Testis (tissue), 3 donors: Measurements from ENCODE around the gene NUDC. TPM values are rescaled to one million over a fixed set of nuclear protein-coding genes. Genes with fewer than 3 reads are reported as not detected.
A peak's percentile ranks its signal among the peaks of the same experiment; 100 is the strongest.

ENCODE experiments used
- DNase-seq: peaks from one replicate; pipeline ENCODE4 v3.0.0-alpha.2; 2019
- H3K27ac ChIP-seq, 2 donors: fragments of 200-600 bp; sonication (generic); one replicate each; pipeline ENCODE4 v1.5.1; 2019
- H3K27me3 ChIP-seq: fragments of 200-600 bp; sonication (generic); one replicate; pipeline ENCODE4 v1.5.1; 2019
- H3K36me3 ChIP-seq: fragments of 200-600 bp; sonication (generic); one replicate; pipeline ENCODE4 v1.5.1; 2017; ENCODE audit warnings: low read depth; ENCODE audit errors: missing control alignments
- H3K4me1 ChIP-seq: fragments of 200-600 bp; sonication (generic); one replicate; pipeline ENCODE4 v1.5.1; 2019
- H3K4me3 ChIP-seq, 2 donors: fragments of 200-600 bp; sonication (generic); one replicate each; pipeline ENCODE4 v1.5.1; 2017 to 2019
- H3K9me3 ChIP-seq: fragments of 200-600 bp; sonication (generic); one replicate; pipeline ENCODE4 v1.5.1; 2017
- POLR2A ChIP-seq: fragments of 450-650 bp; IDR thresholded peaks from one replicate; pipeline ENCODE4 v1.6.1; 2017; ENCODE audit warnings: antibody characterized with exemption, mild to moderate bottlenecking, moderate library complexity
- WGBS, 2 donors: methylation state at CpG; one replicate each; pipeline ENCODE4 v1.1.5; 2018; 5-methylcytosine and 5-hydroxymethylcytosine counted together
- intact Hi-C: fragments of 100-400 bp; cut with DNase I; formaldehyde crosslinking; loops from one replicate; pipeline ENCODE4 v1.15.1; 2023; ENCODE audit warnings: low total_unique reads
- polyA plus RNA-seq: library from polyadenylated mRNA; stranded (reverse); fragments of 350-450 nt; fragmentation: Illumina TruSeq; extraction: RNeasy Lipid Tissue Mini Kit (QIAGEN cat#74804); gene quantifications from one replicate; pipeline ENCODE4 v1.2.3, GENCODE V29; 2014; ENCODE audit warnings: low read depth, low replicate concordance; ENCODE audit not compliant: insufficient read depth
- total RNA-seq, 2 donors: library from RNA; depleted of rRNA; stranded (reverse); fragments of >200 nt; gene quantifications; one replicate each; pipeline ENCODE4 v1.2.3, GENCODE V29; 2016
- TF ChIP-seq, protein P1 (sequence below), 3 experiments: fragments of 450-650 bp in 2 of 3; fragments of 200-600 bp in 1 of 3; sonication (generic) in 1 of 3; IDR thresholded peaks; one replicate each; pipeline ENCODE4 v1.5.1; 2016 to 2019; ENCODE audit warnings: antibody characterized with exemption in 3 of 3, mild to moderate bottlenecking in 2 of 3, moderate library complexity in 1 of 3

Gene NUDC
- total and polyA plus RNA-seq, 3 donors from 2014 or later: 78.9 to 153 (median 95.0) TPM

DNA sequence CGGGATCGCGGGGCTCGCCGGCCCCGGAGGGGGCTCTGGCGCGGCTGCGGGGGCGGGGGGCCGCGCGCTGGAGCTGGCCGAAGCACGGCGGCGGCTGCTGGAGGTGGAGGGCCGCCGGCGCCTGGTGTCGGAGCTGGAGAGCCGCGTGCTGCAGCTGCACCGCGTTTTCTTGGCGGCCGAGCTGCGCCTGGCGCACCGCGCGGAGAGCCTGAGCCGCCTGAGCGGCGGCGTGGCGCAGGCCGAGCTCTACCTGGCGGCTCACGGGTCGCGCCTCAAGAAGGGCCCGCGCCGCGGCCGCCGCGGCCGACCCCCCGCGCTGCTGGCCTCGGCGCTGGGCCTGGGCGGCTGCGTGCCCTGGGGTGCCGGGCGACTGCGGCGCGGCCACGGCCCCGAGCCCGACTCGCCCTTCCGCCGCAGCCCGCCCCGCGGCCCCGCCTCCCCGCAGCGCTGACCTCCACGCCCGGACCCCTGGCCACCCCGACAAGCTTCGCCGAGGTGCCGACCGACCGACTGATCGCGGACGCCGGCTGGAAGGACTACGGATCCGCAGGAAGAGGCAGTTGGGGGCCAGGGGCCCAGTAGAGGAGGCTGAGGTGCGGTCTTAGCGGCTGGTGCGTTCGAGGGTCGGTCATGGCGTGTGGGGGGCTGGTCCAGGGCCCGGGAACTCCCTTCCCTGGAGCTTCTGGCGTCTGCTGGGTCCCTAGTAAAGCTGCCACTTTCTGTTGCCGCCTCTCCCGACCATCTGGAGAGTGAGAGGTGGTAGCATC lies 72.7 kb downstream of the NUDC start:
- DNase-seq: no peak
- Histone ChIP-seq H3K27me3 (no peaks in the 10 kb centered on the region), H3K4me3 (peak overlapping the region; percentile 61 to 71), H3K4me1 (peaks cover 26% of the 10 kb centered on the region), H3K9me3 (no peaks in the 10 kb centered on the region), H3K27ac (peak overlapping the region in 1 of 2 donors; percentile 24), H3K36me3 (no peaks in the 10 kb centered on the region)
- no peak for TF ChIP-seq POLR2A
- TF ChIP-seq, protein P1, sequence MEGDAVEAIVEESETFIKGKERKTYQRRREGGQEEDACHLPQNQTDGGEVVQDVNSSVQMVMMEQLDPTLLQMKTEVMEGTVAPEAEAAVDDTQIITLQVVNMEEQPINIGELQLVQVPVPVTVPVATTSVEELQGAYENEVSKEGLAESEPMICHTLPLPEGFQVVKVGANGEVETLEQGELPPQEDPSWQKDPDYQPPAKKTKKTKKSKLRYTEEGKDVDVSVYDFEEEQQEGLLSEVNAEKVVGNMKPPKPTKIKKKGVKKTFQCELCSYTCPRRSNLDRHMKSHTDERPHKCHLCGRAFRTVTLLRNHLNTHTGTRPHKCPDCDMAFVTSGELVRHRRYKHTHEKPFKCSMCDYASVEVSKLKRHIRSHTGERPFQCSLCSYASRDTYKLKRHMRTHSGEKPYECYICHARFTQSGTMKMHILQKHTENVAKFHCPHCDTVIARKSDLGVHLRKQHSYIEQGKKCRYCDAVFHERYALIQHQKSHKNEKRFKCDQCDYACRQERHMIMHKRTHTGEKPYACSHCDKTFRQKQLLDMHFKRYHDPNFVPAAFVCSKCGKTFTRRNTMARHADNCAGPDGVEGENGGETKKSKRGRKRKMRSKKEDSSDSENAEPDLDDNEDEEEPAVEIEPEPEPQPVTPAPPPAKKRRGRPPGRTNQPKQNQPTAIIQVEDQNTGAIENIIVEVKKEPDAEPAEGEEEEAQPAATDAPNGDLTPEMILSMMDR (IDR thresholded peaks at IDR 0.05): no peak
- 3 to 50% methylated on average over 2 to 31 of the region's 97 CpGs for WGBS, 2 donors
- intact Hi-C loops: loop anchor here (10.0 kb wide), 1 partner anchor 101 kb away; no protein-coding TSS in a partner anchor

DNA sequence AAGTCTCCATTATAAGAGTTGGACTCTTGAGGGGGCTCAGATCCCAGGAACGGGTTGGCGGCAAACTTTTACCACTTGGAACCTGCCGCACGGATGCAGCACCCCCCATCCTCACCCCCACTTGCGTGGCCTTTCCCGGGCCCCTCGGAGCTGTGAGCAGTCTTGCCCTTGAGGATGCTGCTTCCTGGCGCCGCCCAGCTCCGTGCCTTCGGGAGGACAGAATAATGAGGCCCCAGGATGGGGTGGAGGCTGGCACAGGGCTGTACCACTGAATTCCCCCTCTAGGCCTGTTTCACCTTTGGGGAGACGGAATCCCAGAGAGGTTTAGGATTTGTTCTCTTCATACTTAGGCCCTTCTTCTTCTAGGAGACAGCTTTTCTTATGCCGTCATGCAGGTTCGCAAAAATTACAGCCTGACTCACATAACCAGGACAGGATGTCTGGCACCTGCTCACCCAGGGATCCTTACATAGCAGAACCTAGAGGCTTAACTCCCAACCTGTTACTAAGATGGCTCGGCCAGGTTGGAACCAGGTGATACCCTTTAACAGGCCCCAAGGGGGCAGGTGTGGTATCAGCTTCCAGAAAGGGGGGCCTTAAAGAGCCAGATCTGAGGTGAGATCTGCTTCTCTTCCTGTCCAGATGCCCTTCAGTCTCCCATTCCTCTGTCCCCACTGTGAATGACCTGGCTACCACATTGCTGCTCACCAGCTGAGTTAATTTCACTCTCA lies 73.4 kb downstream of the NUDC start:
- H3K4me1 ChIP-seq: peaks cover 34% of the 10 kb centered on the region
- no peak for TF ChIP-seq POLR2A
- TF ChIP-seq, protein P1 (IDR thresholded peaks at IDR 0.05): no peak
- H3K9me3 ChIP-seq: no peaks in the 10 kb centered on the region
- DNase-seq: no peak
- intact Hi-C loops: loop anchor here (10.0 kb wide), 1 partner anchor 100 kb away; no protein-coding TSS in a partner anchor
- H3K27ac ChIP-seq: no peak overlapping the region
- WGBS, 2 donors: 49% methylated on average over 11 to 15 of the region's 15 CpGs
- no peaks in the 10 kb centered on the region for H3K27me3 ChIP-seq
- no peaks in the 10 kb centered on the region for H3K36me3 ChIP-seq
- peak overlapping the region; percentile 50 to 61 for H3K4me3 ChIP-seq

DNA sequence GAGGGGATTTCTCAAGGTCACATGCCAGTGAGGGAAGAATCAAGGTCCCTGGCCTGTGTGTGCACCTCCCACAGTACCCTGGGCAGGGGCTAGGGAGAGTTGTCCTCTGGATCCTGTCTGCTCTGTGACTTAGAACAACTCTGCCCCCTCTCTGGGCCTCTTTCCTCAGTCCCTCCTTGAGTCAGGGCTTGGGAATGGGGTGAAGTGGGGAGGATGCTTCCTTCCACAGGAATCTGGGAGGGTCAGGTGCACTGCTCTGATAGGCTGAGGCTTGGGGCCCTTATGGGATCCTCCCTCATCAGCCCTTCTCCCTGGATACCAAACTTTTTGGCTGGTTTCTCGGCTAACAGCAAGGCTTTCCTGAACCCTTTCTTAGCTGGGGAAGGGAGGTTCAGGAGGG lies 74.5 kb downstream of the NUDC start:
- 65 to 71% methylated on average over 1 of the region's 1 CpG for WGBS, 2 donors
- intact Hi-C loops: loop anchor here (10.0 kb wide), 1 partner anchor 99 kb away; no protein-coding TSS in a partner anchor
- H3K4me3 ChIP-seq: no peak overlapping the region

More for the DNA sequence above, 74.5 kb downstream of the NUDC start:
- no peaks in the 10 kb centered on the region for H3K36me3 ChIP-seq
- TF ChIP-seq, protein P1 (IDR thresholded peaks at IDR 0.05): no peak
- no peak for TF ChIP-seq POLR2A
- H3K27me3 ChIP-seq: no peaks in the 10 kb centered on the region
- no peak overlapping the region for H3K27ac ChIP-seq
- peaks cover 35% of the 10 kb centered on the region for H3K4me1 ChIP-seq
- H3K9me3 ChIP-seq: no peaks in the 10 kb centered on the region
- DNase-seq: no peak

Other genes with a start within 250 kb of the NUDC start
- 100 to 1,000 TPM; 106 to 119 TPM for gene ARID1A, start 225.7 kb upstream of the NUDC start, total RNA-seq
- 53.7 TPM for gene ARID1A, start 225.7 kb upstream of the NUDC start, polyA plus RNA-seq
- gene PIGV, start 133.8 kb upstream of the NUDC start, total RNA-seq: 10 to 100 TPM; 47.6 to 52.5 TPM
- gene PIGV, start 133.8 kb upstream of the NUDC start, polyA plus RNA-seq: 101 TPM
- gene ZDHHC18, start 95.1 kb upstream of the NUDC start, total RNA-seq: 10 to 100 TPM; 20.6 to 30.7 TPM
- 17.9 TPM for gene ZDHHC18, start 95.1 kb upstream of the NUDC start, polyA plus RNA-seq
- under 1 TPM in 1 of 2 donors, not detected in 1; 0.31 TPM for gene SFN, start 58.6 kb upstream of the NUDC start, total RNA-seq
- 0.41 TPM for gene SFN, start 58.6 kb upstream of the NUDC start, polyA plus RNA-seq
- 10 to 100 TPM; 19.8 to 22.2 TPM for gene GPN2, start 31.5 kb upstream of the NUDC start, total RNA-seq
- gene GPN2, start 31.5 kb upstream of the NUDC start, polyA plus RNA-seq: 22.2 TPM
- 10 to 100 TPM; 16.5 to 18.9 TPM for gene GPATCH3, start 21.3 kb upstream of the NUDC start, total RNA-seq
- 17.7 TPM for gene GPATCH3, start 21.3 kb upstream of the NUDC start, polyA plus RNA-seq
- 1 to 10 TPM in 1 of 2 donors, under 1 TPM in 1; 0.93 to 2.0 TPM for gene NR0B2, start 7.8 kb upstream of the NUDC start, total RNA-seq
- 1.2 TPM for gene NR0B2, start 7.8 kb upstream of the NUDC start, polyA plus RNA-seq
- 1 to 10 TPM; 3.8 to 4.8 TPM for gene KDF1, start 38.7 kb downstream of the NUDC start, total RNA-seq
- gene KDF1, start 38.7 kb downstream of the NUDC start, polyA plus RNA-seq: 4.0 TPM
- 1 to 10 TPM; 5.7 to 7.7 TPM for gene TRNP1, start 71.9 kb downstream of the NUDC start, total RNA-seq
- gene TRNP1, start 71.9 kb downstream of the NUDC start, polyA plus RNA-seq: 4.3 TPM
- 10 to 100 TPM; 10.5 to 10.7 TPM for gene TENT5B, start 91.1 kb downstream of the NUDC start, total RNA-seq
- 10.7 TPM for gene TENT5B, start 91.1 kb downstream of the NUDC start, polyA plus RNA-seq
- 10 to 100 TPM; 16.8 to 26.4 TPM for gene SLC9A1, start 233.4 kb downstream of the NUDC start, total RNA-seq
- 33.5 TPM for gene SLC9A1, start 233.4 kb downstream of the NUDC start, polyA plus RNA-seq